NCI-H2196 treated with DMSO at 0.1 percent for 48 hours (cell line): ENCODE measurements around the gene SLC35E2B.
"Not testable (repeated sequence)": the region's sequence is repeated elsewhere in the genome, so short reads cannot be mapped to it uniquely, and the experiment has no call there.

Experiments used
- DNase-seq: peaks from one replicate; lab custom pipeline; 2025; ENCODE audit not compliant: unreplicated experiment; lab: John Stamatoyannopoulos, UW

The SLC35E2B gene

GRCh38 chr1:1647567-1648241, 44.9 kb downstream of the SLC35E2B start:
- not testable (repeated sequence) for DNase-seq

GRCh38 chr1:1646326-1646725, 46.3 kb downstream of the SLC35E2B start:
- DNase-seq = not testable (repeated sequence)

GRCh38 chr1:1640711-1641461, 51.7 kb downstream of the SLC35E2B start:
- not testable (repeated sequence) for DNase-seq

- DNase-seq = not testable (repeated sequence)
Measured at GRCh38 chr1:1640081-1640480, 52.5 kb downstream of the SLC35E2B start.

DNA sequence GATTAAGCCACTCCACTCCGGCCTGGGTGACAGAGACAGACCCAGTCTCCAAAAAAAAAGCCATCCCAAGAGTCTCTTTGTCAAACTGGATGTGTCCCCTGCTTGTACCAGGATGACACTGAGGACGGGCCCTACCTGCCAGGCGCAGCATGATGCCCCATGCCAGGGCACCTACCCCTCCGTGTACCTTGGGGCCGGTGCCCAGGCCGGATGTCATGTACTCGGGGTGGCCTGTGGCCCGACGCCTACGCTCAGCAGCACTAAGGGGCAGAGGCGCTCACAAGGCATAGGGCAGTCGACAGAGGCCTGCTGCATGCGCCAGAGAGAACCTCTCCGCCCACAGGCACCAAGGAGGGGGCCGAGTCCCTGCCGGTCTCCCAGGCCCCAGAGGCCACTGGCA, 53.2 kb downstream of the SLC35E2B start:
- DNase-seq = not testable (repeated sequence)

DNA sequence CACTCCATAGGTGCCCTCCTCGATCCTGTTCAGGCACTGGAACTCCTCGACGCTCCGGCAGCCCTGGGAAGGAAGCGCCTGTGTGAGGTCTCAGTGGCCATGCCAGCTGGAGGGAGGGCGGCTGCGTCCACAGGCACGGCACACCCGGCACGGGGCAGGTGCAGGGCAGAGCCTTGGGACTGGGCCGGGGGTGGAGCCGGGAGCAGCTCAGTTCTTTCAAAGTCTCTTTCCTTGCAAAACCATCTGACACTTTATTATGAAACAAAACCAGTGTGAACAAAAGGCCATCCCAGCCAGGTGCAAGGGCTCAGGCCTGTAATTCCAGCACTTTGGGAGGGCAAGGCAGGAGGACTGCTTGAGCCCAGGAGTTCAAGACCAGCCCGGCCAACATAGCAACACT, 54.1 kb downstream of the SLC35E2B start:
- DNase-seq = not testable (repeated sequence)

GRCh38 chr1:1637479-1637875, 55.1 kb downstream of the SLC35E2B start:
- DNase-seq = not testable (repeated sequence)

DNA sequence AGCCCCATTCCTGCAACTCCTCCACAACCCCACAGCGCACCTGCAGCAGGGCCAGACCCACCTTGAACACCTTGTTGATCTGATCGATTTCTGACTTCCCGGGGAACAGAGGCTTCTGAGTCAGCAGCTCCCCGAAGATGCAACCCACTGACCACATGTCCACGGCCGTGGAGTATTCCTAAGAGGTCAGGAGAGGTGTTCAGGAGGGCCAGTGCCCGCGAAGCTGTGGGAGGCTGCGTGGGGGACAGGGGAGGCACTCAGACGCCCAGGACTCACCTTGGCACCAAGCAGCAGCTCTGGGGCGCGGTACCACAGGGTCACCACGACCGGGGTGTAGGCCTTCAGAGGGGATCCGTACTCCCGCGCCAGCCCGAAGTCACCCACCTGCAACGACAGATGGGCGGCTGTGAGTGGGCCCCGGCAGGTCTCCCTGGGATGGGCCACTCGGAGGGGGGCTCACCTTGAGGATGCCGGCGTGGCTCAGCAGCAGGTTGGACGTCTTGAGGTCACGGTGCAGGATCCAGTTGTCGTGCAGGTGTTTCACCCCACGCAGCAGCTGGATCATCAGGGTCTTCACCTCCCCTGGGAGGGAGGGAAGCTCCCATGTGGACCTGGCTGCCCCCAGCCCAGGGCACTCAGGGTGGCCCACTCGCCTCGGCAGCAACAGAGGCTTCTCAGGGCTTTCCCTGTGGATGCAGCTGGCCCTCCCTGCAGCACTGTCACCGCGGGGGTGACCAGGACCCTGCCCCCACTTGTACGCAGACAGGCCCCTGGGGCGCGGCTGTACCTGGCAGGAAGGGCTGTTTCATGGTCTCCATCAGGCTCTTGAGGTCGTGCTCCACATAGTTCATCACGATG, 55.7 kb downstream of the SLC35E2B start:
- not testable (repeated sequence) for DNase-seq

GRCh38 chr1:1634613-1635012, 58.0 kb downstream of the SLC35E2B start:
- not testable (repeated sequence) for DNase-seq

DNA sequence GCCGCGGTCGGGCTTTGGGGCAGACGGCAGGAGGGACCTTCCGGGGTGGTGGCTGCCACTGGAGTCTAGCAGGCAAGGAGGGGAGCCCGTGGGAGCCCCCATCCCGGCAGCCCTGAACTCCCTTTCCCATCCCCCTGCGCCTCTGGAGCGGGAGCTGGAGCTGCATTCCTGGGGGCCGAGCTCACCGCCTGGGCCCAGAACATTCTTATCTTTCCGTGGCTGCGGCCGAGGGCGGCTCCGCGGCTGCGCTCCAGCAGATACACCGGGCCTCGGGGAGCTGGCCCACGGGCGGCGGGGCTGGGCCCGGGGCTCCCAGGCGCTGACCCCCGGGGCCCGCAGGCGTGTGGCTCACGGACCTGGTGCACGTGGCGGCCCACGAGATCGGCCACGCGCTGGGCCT, 59.2 kb downstream of the SLC35E2B start:
- DNase-seq = not testable (repeated sequence)

DNA sequence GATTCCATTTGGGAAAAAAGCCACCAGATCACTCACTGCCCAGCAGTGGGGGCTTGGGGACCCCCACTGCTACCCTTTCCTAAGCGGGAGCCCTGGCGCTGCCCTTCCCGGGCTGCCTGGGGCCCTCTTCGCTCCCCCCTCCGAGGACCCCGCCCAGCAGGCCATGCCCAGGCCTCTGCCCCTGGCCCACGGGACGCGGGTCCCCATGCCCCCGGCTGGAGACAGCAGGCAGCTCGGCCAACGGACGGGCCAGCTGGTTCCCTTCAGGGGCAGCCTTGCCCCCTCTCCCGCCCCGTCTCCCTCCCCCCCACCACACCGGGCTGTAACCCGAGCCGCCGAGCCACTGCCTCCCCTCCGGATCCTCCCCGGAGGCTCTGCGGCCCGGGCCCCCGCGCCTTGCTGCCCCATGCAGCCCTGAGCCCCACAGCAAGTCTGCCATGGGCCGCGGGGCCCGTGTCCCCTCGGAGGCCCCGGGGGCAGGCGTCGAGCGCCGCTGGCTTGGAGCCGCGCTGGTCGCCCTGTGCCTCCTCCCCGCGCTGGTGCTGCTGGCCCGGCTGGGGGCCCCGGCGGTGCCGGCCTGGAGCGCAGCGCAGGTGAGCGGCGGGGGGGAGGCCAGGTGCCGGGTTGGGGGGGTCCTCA, 60.7 kb downstream of the SLC35E2B start, which contains the start of gene MMP23B:
Gene MMP23B, plus strand, starts transcription at position 392 of the 639 bp plus-strand sequence. Its CDS starts 46 bp downstream, at position 438.
- DNase-seq = no peak

GRCh38 chr1:1630965-1631781, 61.4 kb downstream of the SLC35E2B start:
- DNase-seq = peak; percentile 31

DNA sequence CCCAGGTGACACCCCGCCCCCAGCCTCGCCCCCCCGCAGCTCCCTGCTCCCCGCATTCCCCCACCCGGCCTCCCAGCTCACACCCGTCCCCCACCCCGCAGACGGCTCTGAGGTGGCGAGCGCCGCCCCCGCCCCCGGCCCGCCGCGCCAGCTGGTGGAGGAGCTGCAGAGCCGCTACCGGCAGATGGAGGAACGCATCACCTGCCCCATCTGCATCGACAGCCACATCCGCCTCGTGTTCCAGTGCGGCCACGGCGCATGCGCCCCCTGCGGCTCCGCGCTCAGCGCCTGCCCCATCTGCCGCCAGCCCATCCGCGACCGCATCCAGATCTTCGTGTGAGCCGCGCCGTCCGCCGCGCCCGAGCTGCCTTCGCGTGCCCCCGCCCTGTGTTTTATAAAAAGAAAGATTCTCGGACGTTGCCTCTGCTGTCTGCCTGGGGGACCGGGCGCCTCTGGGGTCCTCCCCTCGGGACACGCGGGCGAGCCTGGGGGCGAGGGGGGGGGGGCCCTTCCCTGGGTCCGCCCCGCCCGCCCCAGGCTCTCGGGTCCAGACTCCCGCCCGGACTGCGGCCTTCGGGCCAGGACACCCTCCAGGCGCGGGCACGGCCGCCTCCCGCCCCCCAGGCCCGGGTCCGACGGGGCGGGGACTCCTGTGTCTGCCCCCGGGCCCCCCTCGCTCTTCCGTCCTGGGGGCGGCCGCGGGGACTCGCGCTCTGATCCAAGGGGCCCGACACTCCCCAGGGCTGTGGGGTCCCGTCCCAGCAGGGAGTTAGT, 62.2 kb downstream of the SLC35E2B start:
- peak; percentile 88 for DNase-seq

DNA sequence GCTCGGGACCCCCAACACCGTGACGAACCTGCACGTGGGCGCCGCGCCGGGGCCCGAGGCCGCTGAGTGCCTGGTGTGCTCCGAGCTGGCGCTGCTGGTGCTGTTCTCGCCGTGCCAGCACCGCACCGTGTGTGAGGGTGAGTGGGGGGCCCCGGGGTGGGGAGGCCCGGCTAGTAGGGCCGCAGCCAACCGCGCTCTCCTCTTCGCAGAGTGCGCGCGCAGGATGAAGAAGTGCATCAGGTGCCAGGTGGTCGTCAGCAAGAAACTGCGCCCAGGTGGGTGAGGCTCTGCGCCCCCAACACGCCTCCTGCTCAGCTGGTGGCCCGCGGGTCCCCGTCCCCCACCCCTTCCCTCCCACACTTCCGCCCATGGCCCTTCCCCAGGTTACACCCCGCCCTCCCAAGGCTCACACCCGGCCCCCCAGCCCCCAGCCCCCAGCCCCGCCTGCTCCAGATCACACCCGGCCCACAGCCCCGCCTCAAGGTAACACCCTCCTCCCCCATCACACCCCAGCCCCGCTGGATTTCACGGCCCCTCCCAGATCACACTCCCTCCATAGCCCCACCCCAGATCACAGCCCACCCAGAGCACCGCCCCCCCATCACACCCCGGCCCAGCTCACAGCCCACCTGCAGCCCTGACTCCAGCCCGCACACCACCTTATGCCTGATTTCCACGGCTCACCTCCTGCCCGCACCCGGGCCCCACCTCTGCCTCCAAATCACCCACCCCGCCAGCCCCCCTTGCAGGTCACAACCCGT, 63.0 kb downstream of the SLC35E2B start:
- DNase-seq = no peak

GRCh38 chr1:1628754-1629429, 63.7 kb downstream of the SLC35E2B start:
- DNase-seq = no peak

GRCh38 chr1:1627829-1628753, 64.5 kb downstream of the SLC35E2B start:
- no peak for DNase-seq

GRCh38 chr1:1627261-1627828, 65.2 kb downstream of the SLC35E2B start:
- no peak for DNase-seq
